Hematopoietic multipotent progenitor cell treated with erythropoietin and hydrocortisone succinate and interleukin-3 and kit ligand, for 8 days (in vitro differentiated cells): ENCODE measurements around the gene MYH13.

ENCODE experiments used
- DNase-seq: peaks from one replicate; pipeline ENCODE4 v3.0.0-alpha.2; 2015

The MYH13 gene

GRCh38 chr17:10372906-10373305 lies at the start of gene MYH13:
TSS of gene MYH13 (minus strand) at chr17:10373006. CDS start at chr17:10364530, 8,476 bp downstream.
- no peak for DNase-seq

GRCh38 chr17:10421900-10422542 lies 49.2 kb upstream of the MYH13 start, which contains the start of gene MYH8:
TSS of gene MYH8 (minus strand) at chr17:10421950. CDS start at chr17:10420227, 1,723 bp downstream.
- no peak for DNase-seq

- DNase-seq: no peak
Observed at GRCh38 chr17:10421211-10421610, 48.4 kb upstream of the MYH13 start.

- no peak for DNase-seq
Observed at GRCh38 chr17:10420811-10421210, 48.0 kb upstream of the MYH13 start.

- DNase-seq: no peak
Observed at GRCh38 chr17:10417431-10417830, 44.6 kb upstream of the MYH13 start.

- DNase-seq: no peak
Observed at GRCh38 chr17:10415161-10415560, 42.4 kb upstream of the MYH13 start.

- no peak for DNase-seq
Observed at GRCh38 chr17:10403589-10403988, 30.8 kb upstream of the MYH13 start.

- DNase-seq: no peak
Observed at GRCh38 chr17:10398352-10398751, 25.5 kb upstream of the MYH13 start.

- no peak for DNase-seq
Observed at GRCh38 chr17:10396524-10397163, 23.8 kb upstream of the MYH13 start.

GRCh38 chr17:10394201-10394887 lies 21.5 kb upstream of the MYH13 start:
- DNase-seq: no peak

GRCh38 chr17:10392880-10393279 lies 20.1 kb upstream of the MYH13 start:
- no peak for DNase-seq

GRCh38 chr17:10385871-10386270 lies 13.1 kb upstream of the MYH13 start:
- DNase-seq: no peak

GRCh38 chr17:10384175-10384574 lies 11.4 kb upstream of the MYH13 start:
- no peak for DNase-seq

- DNase-seq: no peak
Observed at GRCh38 chr17:10380631-10381408, 8.0 kb upstream of the MYH13 start.

GRCh38 chr17:10370016-10370608 lies 2.7 kb downstream of the MYH13 start:
- no peak for DNase-seq

GRCh38 chr17:10369239-10369638 lies 3.6 kb downstream of the MYH13 start:
- no peak for DNase-seq

GRCh38 chr17:10368561-10368960 lies 4.2 kb downstream of the MYH13 start:
- no peak for DNase-seq

- no peak for DNase-seq
Observed at GRCh38 chr17:10360578-10360977, 12.2 kb downstream of the MYH13 start.

- DNase-seq: peak; percentile 11
Observed at GRCh38 chr17:10357768-10358167, 15.0 kb downstream of the MYH13 start.

- no peak for DNase-seq
Observed at GRCh38 chr17:10354651-10355050, 18.2 kb downstream of the MYH13 start.

- no peak for DNase-seq
Observed at GRCh38 chr17:10352893-10353292, 19.9 kb downstream of the MYH13 start.

GRCh38 chr17:10349403-10349802 lies 23.4 kb downstream of the MYH13 start:
- peak; percentile 37 for DNase-seq

- DNase-seq: no peak
Observed at GRCh38 chr17:10344816-10345215, 28.0 kb downstream of the MYH13 start.
